Testis (tissue), 2 donors: ENCODE data around the gene ARSD.
"Not testable (repeated sequence)": the region's sequence is repeated elsewhere in the genome, so short reads cannot be mapped to it uniquely, and the experiment has no call there.

Experiments
- POLR2A ChIP-seq: fragments of 450-650 bp; IDR thresholded peaks from one replicate; pipeline ENCODE4 v1.6.1; 2017; ENCODE audit warnings: antibody characterized with exemption, mild to moderate bottlenecking, moderate library complexity
- TF ChIP-seq, protein P1 (sequence below), 3 experiments: fragments of 450-650 bp in 2 of 3; fragments of 200-600 bp in 1 of 3; sonication (generic) in 1 of 3; IDR thresholded peaks; one replicate each; pipeline ENCODE4 v1.5.1; 2016 to 2019; ENCODE audit warnings: antibody characterized with exemption in 3 of 3, mild to moderate bottlenecking in 2 of 3, moderate library complexity in 1 of 3

- TF ChIP-seq, protein P1, sequence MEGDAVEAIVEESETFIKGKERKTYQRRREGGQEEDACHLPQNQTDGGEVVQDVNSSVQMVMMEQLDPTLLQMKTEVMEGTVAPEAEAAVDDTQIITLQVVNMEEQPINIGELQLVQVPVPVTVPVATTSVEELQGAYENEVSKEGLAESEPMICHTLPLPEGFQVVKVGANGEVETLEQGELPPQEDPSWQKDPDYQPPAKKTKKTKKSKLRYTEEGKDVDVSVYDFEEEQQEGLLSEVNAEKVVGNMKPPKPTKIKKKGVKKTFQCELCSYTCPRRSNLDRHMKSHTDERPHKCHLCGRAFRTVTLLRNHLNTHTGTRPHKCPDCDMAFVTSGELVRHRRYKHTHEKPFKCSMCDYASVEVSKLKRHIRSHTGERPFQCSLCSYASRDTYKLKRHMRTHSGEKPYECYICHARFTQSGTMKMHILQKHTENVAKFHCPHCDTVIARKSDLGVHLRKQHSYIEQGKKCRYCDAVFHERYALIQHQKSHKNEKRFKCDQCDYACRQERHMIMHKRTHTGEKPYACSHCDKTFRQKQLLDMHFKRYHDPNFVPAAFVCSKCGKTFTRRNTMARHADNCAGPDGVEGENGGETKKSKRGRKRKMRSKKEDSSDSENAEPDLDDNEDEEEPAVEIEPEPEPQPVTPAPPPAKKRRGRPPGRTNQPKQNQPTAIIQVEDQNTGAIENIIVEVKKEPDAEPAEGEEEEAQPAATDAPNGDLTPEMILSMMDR (IDR thresholded peaks at IDR 0.05), result not testable (repeated sequence)
- not testable (repeated sequence) for TF ChIP-seq POLR2A
Measured at GRCh38 chrX:2978639-2979038, 49.5 kb upstream of the ARSD start.
